Psoas muscle (tissue), 8 donors: Measurements from ENCODE around the gene NGB. TPM values are rescaled to one million over a fixed set of nuclear protein-coding genes. Genes with fewer than 3 reads are reported as not detected.

Experiments used
- ATAC-seq, 4 donors: fragments of 200-7000 bp; cut with Tn5 transposase; one replicate each; pipeline ENCODE4 v1.9.1; 2020; ENCODE audit warnings: moderate library complexity in 3 of 4, mild to moderate bottlenecking in 2 of 4
- DNase-seq, 2 donors: peaks; one replicate each; pipeline ENCODE4 v3.0.0-alpha.2; 2020
- H3K27ac ChIP-seq: fragments of 200-600 bp; one replicate; pipeline ENCODE4 v1.8.0; 2022
- H3K27me3 ChIP-seq, 3 donors: fragments of 200-600 bp in 1 of 3; one replicate each; pipeline versions ENCODE4 v1.6.1 to v1.8.0; 2013 to 2022; ENCODE audit warnings: low read length in 2 of 3, mild to moderate bottlenecking in 2 of 3, moderate library complexity in 1 of 3; ENCODE audit not compliant: insufficient read depth in 3 of 3
- H3K36me3 ChIP-seq, 2 donors: fragments of 200-600 bp in 1 of 2; one replicate each; pipeline versions ENCODE4 v1.6.1 to v1.8.0; 2013 to 2022; ENCODE audit warnings: low read depth in 1 of 2, mild to moderate bottlenecking in 1 of 2, moderate library complexity in 1 of 2; ENCODE audit not compliant: insufficient read depth in 1 of 2
- H3K4me1 ChIP-seq: fragments of 200-600 bp; one replicate; pipeline ENCODE4 v1.8.0; 2022
- H3K4me3 ChIP-seq: fragments of 200-600 bp; one replicate; pipeline ENCODE4 v1.8.0; 2022; ENCODE audit warnings: mild to moderate bottlenecking
- H3K9me3 ChIP-seq: fragments of 200-600 bp; one replicate; pipeline ENCODE4 v1.8.0; 2022
- CTCF ChIP-seq: fragments of 200-600 bp; IDR thresholded peaks from one replicate; pipeline ENCODE4 v1.8.0; 2022; ENCODE audit warnings: antibody characterized with exemption
- WGBS, 3 donors: extraction: QIAGEN DNeasy Blood & Tissue Kit; methylation state at CpG; one replicate each; pipeline versions ENCODE4 v1.1.6 to v1.1.7; 2013; 5-methylcytosine and 5-hydroxymethylcytosine counted together
- intact Hi-C, 2 donors: fragments of 100-400 bp; cut with DNase I; formaldehyde crosslinking; loops; one replicate each; pipeline versions ENCODE4 v1.11.0 to v1.14.2; 2022
- polyA plus RNA-seq, 3 donors: library from polyadenylated mRNA; stranded (reverse); fragments of 200-250 nt; gene quantifications; one replicate each; pipeline ENCODE4 v1.2.3, GENCODE V29; 2013
- total RNA-seq, 4 donors: library from RNA; stranded (reverse); fragmentation: NEBNext Ultra II Directional in 2 of 4; extraction: Animal tissue kit (Norgen Biotek cat#: 25700) in 2 of 4; gene quantifications; one replicate each; pipeline versions ENCODE4 v1.2.1 to v1.2.4, GENCODE V29; 2021 to 2023
- donor health status: healthy with polysubstance abuse.
- donor health status: DM: no; HTN: no; CAD: no; lungs with moderate emphysema.
- donor health status: Bipolar disorder and iron deficiency.
- donor health status: healthy.
- donor health status: DM: yes; HTN: yes; CAD: no.
- donor health status: DM: no; HTN: no; CAD: no.
- donor health status: DM: no; HTN: no; CAD: no.
- donor health status: DM: yes; HTN: yes; CAD: no.

The NGB gene
- total and polyA plus RNA-seq, 7 donors: 0.01 TPM; not detected in 6

GRCh38 chr14:77248666-77249065 is 22.3 kb downstream of the NGB start:
- H3K27ac ChIP-seq: no peak overlapping the region
- H3K4me1 ChIP-seq: no peaks in the 10 kb centered on the region
- H3K9me3 ChIP-seq: no peaks in the 10 kb centered on the region
- ATAC-seq (no peak), DNase-seq (peak in 1 of 2 donors; percentile 19)
- no peaks in the 10 kb centered on the region for H3K36me3 ChIP-seq
- intact Hi-C loops: no loop called here
- no peak overlapping the region for H3K4me3 ChIP-seq
- H3K27me3 ChIP-seq: no peaks in the 10 kb centered on the region
- TF ChIP-seq CTCF: no peak
- WGBS, 3 donors: 83 to 95% (median 92%) methylated on average over 7 of the region's 7 CpGs

- Histone ChIP-seq H3K27ac (no peak overlapping the region), H3K9me3 (no peaks in the 10 kb centered on the region), H3K4me1 (no peaks in the 10 kb centered on the region), H3K36me3 (no peaks in the 10 kb centered on the region), H3K27me3 (no peaks in the 10 kb centered on the region), H3K4me3 (no peak overlapping the region)
- no peak for DNase-seq
- ATAC-seq: no peak
- intact Hi-C loops: no loop called here
- 76 to 88% (median 87%) methylated on average over 1 of the region's 1 CpG for WGBS, 3 donors
- TF ChIP-seq CTCF: no peak
Measured at GRCh38 chr14:77246784-77247183, 24.2 kb downstream of the NGB start.

GRCh38 chr14:77245820-77246219 is 25.2 kb downstream of the NGB start:
- intact Hi-C loops: no loop called here
- ATAC-seq (no peak), DNase-seq (peak in 1 of 2 donors; percentile 10)
- Histone ChIP-seq H3K36me3 (no peaks in the 10 kb centered on the region), H3K27me3 (no peaks in the 10 kb centered on the region), H3K27ac (no peak overlapping the region), H3K4me3 (no peak overlapping the region), H3K9me3 (no peaks in the 10 kb centered on the region), H3K4me1 (no peaks in the 10 kb centered on the region)
- TF ChIP-seq CTCF: no peak
- WGBS, 3 donors: 74 to 78% (median 75%) methylated on average over 4 of the region's 4 CpGs

GRCh38 chr14:77243853-77244252 is 27.2 kb downstream of the NGB start:
- intact Hi-C loops: no loop called here
- Histone ChIP-seq H3K4me3 (no peak overlapping the region), H3K27me3 (no peaks in the 10 kb centered on the region), H3K36me3 (no peaks in the 10 kb centered on the region), H3K27ac (no peak overlapping the region), H3K4me1 (no peaks in the 10 kb centered on the region), H3K9me3 (no peaks in the 10 kb centered on the region)
- WGBS, 3 donors: 63 to 74% (median 69%) methylated on average over 4 of the region's 4 CpGs
- DNase-seq (peak in 1 of 2 donors; percentile 41), ATAC-seq (no peak)
- TF ChIP-seq CTCF: no peak

- no peak for TF ChIP-seq CTCF
- H3K27ac ChIP-seq: no peak overlapping the region
- intact Hi-C loops: no loop called here
- no peaks in the 10 kb centered on the region for H3K4me1 ChIP-seq
- peak in 1 of 2 donors; percentile 28 for DNase-seq
- H3K9me3 ChIP-seq: no peaks in the 10 kb centered on the region
- H3K36me3 ChIP-seq: no peaks in the 10 kb centered on the region
- H3K4me3 ChIP-seq: no peak overlapping the region
- H3K27me3 ChIP-seq: no peaks in the 10 kb centered on the region
- no peak for ATAC-seq
- 77 to 85% (median 78%) methylated on average over 12 of the region's 12 CpGs for WGBS, 3 donors
Measured at GRCh38 chr14:77242752-77243151, 28.3 kb downstream of the NGB start.
